Measurements from ENCODE around the gene ARHGAP28.

Gene ARHGAP28

GRCh38 chr18:6719910-6720683 is 9.4 kb upstream of the ARHGAP28 start:
- no peak overlapping the region for H3K4me3 ChIP-seq (ENCODE audit: low read depth, low read length)
- no peak for DNase-seq (ENCODE audit: low read depth)
- TF ChIP-seq, protein P1, sequence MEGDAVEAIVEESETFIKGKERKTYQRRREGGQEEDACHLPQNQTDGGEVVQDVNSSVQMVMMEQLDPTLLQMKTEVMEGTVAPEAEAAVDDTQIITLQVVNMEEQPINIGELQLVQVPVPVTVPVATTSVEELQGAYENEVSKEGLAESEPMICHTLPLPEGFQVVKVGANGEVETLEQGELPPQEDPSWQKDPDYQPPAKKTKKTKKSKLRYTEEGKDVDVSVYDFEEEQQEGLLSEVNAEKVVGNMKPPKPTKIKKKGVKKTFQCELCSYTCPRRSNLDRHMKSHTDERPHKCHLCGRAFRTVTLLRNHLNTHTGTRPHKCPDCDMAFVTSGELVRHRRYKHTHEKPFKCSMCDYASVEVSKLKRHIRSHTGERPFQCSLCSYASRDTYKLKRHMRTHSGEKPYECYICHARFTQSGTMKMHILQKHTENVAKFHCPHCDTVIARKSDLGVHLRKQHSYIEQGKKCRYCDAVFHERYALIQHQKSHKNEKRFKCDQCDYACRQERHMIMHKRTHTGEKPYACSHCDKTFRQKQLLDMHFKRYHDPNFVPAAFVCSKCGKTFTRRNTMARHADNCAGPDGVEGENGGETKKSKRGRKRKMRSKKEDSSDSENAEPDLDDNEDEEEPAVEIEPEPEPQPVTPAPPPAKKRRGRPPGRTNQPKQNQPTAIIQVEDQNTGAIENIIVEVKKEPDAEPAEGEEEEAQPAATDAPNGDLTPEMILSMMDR (IDR thresholded peaks at IDR 0.05; ENCODE audit: control insufficient read depth, extremely low read depth, insufficient read depth): 0 out of 2 replicates have a peak, but pooled peaks have one; percentile 4

- no peak for DNase-seq (ENCODE audit: low read depth)
- TF ChIP-seq, protein P1 (IDR thresholded peaks at IDR 0.05; ENCODE audit: control insufficient read depth, extremely low read depth, insufficient read depth): no peak
- no peak overlapping the region for H3K4me3 ChIP-seq (ENCODE audit: low read depth, low read length)
These were observed 7.8 kb upstream of the ARHGAP28 start for GRCh38 chr18:6721755-6722154.

DNA sequence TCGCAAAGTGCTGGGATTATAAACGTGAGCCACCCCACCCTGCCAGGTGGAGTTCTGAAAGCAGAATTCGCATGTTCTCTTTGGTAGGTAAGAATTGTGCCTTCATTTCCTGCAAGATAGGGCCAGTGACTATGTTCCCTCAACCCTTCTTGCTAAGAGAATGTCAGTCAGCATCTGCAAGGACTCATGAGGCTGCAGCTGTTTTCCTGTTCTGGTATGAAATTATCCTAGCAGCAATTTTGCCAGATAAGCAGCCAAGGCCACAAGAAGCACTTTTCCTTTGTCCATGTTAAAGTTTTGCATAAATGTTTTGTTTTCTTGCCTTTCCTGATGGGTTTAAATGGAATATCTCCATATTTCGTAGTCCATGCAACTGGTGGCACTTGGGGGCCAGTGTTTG is 6.8 kb upstream of the ARHGAP28 start:
- no peak overlapping the region for H3K4me3 ChIP-seq (ENCODE audit: low read depth, low read length)
- DNase-seq (ENCODE audit: low read depth): no peak
- TF ChIP-seq, protein P1 (IDR thresholded peaks at IDR 0.05; ENCODE audit: control insufficient read depth, extremely low read depth, insufficient read depth): no peak

- no peak for DNase-seq (ENCODE audit: low read depth)
- no peak overlapping the region for H3K4me3 ChIP-seq (ENCODE audit: low read depth, low read length)
- TF ChIP-seq, protein P1 (IDR thresholded peaks at IDR 0.05; ENCODE audit: control insufficient read depth, extremely low read depth, insufficient read depth): no peak
These were observed 5.2 kb upstream of the ARHGAP28 start for GRCh38 chr18:6724331-6724730.

- TF ChIP-seq, protein P1 (IDR thresholded peaks at IDR 0.05; ENCODE audit: control insufficient read depth, extremely low read depth, insufficient read depth): no peak
- H3K4me3 ChIP-seq (ENCODE audit: low read depth, low read length): no peak overlapping the region
- no peak for DNase-seq (ENCODE audit: low read depth)
These were observed 1.2 kb upstream of the ARHGAP28 start for GRCh38 chr18:6728331-6728730.

DNA sequence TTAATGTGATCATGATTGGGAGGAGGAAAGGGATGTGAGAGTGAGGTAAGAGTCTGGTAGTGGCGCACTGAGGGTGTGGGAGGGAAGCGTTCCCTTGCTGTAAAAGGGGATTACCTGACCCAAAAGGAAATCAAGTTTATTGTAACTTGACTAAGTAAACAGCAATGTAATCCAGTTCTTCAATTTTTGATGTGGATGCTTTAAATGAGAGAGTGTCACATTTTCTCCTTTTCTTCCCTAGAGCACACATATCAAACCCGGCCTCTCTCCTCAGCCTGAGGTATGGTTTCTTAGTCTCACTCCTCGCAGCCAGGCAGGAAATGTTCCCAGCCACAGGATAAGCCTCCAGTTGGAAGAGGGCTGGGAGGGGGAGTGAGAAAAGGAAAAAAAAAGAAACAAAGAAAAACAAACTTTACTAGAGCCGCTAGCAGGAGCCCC is 688 bp upstream of the ARHGAP28 start:
- DNase-seq (ENCODE audit: low read depth): no peak
- TF ChIP-seq, protein P1 (IDR thresholded peaks at IDR 0.05; ENCODE audit: control insufficient read depth, extremely low read depth, insufficient read depth): no peak

More for the DNA sequence above, 688 bp upstream of the ARHGAP28 start:
- peak overlapping the region; percentile 72 for H3K4me3 ChIP-seq (ENCODE audit: low read depth, low read length)

Measured in LNCaP clone FGC (cell line).